A673 (cell line): Measurements from ENCODE around the gene CDH23. TPM values are rescaled to one million over a fixed set of nuclear protein-coding genes. Genes with fewer than 3 reads are reported as not detected.
A peak's percentile ranks its signal among the peaks of the same experiment; 100 is the strongest.

Source experiments
- BruUV-seq: library from RNA; stranded (reverse); fragments of 400-500 nt; replicated peaks from 2 replicates; lab custom pipeline; 2021; lab: Mats Ljungman, UMichigan
- CTCF ChIA-PET: fragments of 300-600 bp; sonication (Branson Sonifier 250); formaldehyde crosslinking; loops from one replicate; lab custom pipeline; 2022; ENCODE audit warnings: antibody characterized with exemption; lab: Charles Lee
- POLR2A ChIA-PET: fragments of 300-600 bp; sonication (Branson Sonifier 250); formaldehyde crosslinking; loops from one replicate; lab custom pipeline; 2022; ENCODE audit warnings: antibody characterized with exemption; ENCODE audit not compliant: low non-redundant PET; lab: Charles Lee
- DNase-seq: peaks from one replicate; pipeline ENCODE4 v3.0.0-alpha.2; 2015; ENCODE audit warnings: low spot score
- H3K27ac ChIP-seq: fragments of 200-600 bp; sonication (generic); 2 replicates; pipeline ENCODE4 v1.5.1; 2016; ENCODE audit warnings: mixed run types, low read depth, mild to moderate bottlenecking, mixed read lengths, antibody characterized with exemption, low read length; ENCODE audit not compliant: poor library complexity, severe bottlenecking
- H3K27me3 ChIP-seq: fragments of 200-600 bp; sonication (generic); replicated peaks from 2 replicates; pipeline ENCODE4 v1.6.1; 2017; ENCODE audit warnings: mixed run types, low read depth, mild to moderate bottlenecking, mixed read lengths, antibody characterized with exemption, low read length; ENCODE audit not compliant: insufficient read depth, poor library complexity
- H3K36me3 ChIP-seq: fragments of 200-600 bp; sonication (generic); 2 replicates; pipeline ENCODE4 v1.6.1; 2016; ENCODE audit warnings: mixed run types, mild to moderate bottlenecking, mixed read lengths, antibody characterized with exemption, low read length; ENCODE audit not compliant: insufficient read depth, poor library complexity, severe bottlenecking
- H3K4me1 ChIP-seq: fragments of 200-600 bp; sonication (generic); 2 replicates; pipeline ENCODE4 v1.6.1; 2017; ENCODE audit warnings: mixed run types, mild to moderate bottlenecking, mixed read lengths, antibody characterized with exemption, low read length; ENCODE audit not compliant: insufficient read depth, poor library complexity, severe bottlenecking
- H3K4me3 ChIP-seq: fragments of 200-600 bp; sonication (generic); 2 replicates; pipeline ENCODE4 v1.5.1; 2016; ENCODE audit warnings: low read depth, mixed run types, mild to moderate bottlenecking, mixed read lengths, low read length; ENCODE audit not compliant: poor library complexity, severe bottlenecking
- H3K9me3 ChIP-seq: fragments of 200-600 bp; sonication (generic); 2 replicates; pipeline ENCODE4 v1.6.1; 2016; ENCODE audit warnings: mixed run types, low read depth, mild to moderate bottlenecking, mixed read lengths, antibody characterized with exemption, low read length; ENCODE audit not compliant: poor library complexity, severe bottlenecking
- EZH2 ChIP-seq: fragments of 200-600 bp; sonication (generic); IDR thresholded peaks from 2 replicates; pipeline ENCODE4 v1.6.1; 2017; ENCODE audit warnings: borderline replicate concordance, low read depth, mild to moderate bottlenecking, mixed read lengths, antibody characterized with exemption, low read length; ENCODE audit not compliant: poor library complexity, severe bottlenecking
- intact Hi-C: fragments of 100-400 bp; cut with micrococcal nuclease; formaldehyde crosslinking; loops from one replicate; pipeline ENCODE4 v1.10.0; 2022; ENCODE audit not compliant: unreplicated experiment
- total RNA-seq: library from RNA; stranded (reverse); gene quantifications from 2 replicates; pipeline ENCODE4 v1.2.3, GENCODE V29; 2021
- TF ChIP-seq, protein P1 (sequence below): fragments of 300-800, 200-600 bp; sonication (generic); conservative IDR thresholded peaks from 2 replicates; pipeline ENCODE4 v1.5.1; 2017; ENCODE audit warnings: low read depth, mild to moderate bottlenecking, antibody characterized with exemption, low read length, moderate library complexity, mixed read lengths

The CDH23 gene
- total RNA-seq, 1 experiment from 2014 or later, result 49.7 TPM

- Histone ChIP-seq H3K27me3 (no peaks in the 10 kb centered on the region), H3K4me3 (no peak overlapping the region), H3K9me3 (no peaks in the 10 kb centered on the region), H3K27ac (no peak overlapping the region), H3K36me3 (no peaks in the 10 kb centered on the region), H3K4me1 (peaks cover 11% of the 10 kb centered on the region)
- DNase-seq, result no peak
- BruUV-seq, result no TSS peak
- intact Hi-C loops, result no loop called here
- no peak for TF ChIP-seq EZH2
- TF ChIP-seq, protein P1, sequence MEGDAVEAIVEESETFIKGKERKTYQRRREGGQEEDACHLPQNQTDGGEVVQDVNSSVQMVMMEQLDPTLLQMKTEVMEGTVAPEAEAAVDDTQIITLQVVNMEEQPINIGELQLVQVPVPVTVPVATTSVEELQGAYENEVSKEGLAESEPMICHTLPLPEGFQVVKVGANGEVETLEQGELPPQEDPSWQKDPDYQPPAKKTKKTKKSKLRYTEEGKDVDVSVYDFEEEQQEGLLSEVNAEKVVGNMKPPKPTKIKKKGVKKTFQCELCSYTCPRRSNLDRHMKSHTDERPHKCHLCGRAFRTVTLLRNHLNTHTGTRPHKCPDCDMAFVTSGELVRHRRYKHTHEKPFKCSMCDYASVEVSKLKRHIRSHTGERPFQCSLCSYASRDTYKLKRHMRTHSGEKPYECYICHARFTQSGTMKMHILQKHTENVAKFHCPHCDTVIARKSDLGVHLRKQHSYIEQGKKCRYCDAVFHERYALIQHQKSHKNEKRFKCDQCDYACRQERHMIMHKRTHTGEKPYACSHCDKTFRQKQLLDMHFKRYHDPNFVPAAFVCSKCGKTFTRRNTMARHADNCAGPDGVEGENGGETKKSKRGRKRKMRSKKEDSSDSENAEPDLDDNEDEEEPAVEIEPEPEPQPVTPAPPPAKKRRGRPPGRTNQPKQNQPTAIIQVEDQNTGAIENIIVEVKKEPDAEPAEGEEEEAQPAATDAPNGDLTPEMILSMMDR, result no peak
- CTCF ChIA-PET, result no interaction called here
- POLR2A ChIA-PET, result no interaction called here
Observed at GRCh38 chr10:71630168-71630567, 233.4 kb downstream of the CDH23 start.

DNA sequence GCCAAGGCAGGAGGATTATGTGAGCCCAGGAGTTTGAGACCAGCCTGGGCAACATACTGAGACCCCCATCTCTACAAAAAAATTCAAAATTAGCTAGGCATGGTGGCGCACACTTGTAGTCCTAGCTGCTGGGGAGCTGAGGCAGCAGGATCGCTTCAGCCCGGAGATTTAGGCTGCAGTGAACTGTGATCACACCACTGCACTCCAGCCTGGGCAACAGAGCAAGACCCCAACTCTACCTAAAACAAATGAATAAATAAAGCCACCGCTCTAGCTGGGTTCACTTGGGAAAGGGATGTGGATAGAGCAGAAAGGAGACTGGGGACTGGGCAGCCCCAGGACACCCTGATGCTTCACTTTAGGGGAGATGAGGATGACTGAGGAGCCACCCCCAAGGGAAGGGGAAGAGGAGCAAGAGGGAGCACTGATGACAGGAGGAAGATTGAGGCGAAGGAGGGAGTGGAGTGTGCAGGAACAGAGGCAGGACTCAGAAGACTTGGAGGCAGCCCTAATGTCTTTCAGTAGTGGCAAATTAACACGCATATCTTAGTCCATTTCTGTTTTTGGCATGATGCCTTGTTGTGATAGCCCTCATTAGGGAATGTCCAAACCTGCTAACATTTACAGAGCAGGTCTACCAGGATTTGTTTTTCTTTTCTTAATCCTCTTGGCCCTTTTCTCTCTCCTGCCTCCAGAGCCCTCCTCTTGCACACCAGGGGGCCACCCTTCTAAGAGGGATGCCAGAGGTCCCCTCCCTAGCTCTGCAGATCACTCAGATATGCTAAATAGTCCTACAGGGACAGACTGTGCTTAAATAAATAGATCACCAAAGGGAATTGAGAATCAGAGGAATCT is 234.5 kb downstream of the CDH23 start:
- TF ChIP-seq, protein P1, result no peak
- no peak for TF ChIP-seq EZH2
- H3K9me3 ChIP-seq, result no peaks in the 10 kb centered on the region
- peaks cover 11% of the 10 kb centered on the region for H3K4me1 ChIP-seq
- BruUV-seq, result no TSS peak
- H3K27ac ChIP-seq, result no peak overlapping the region
- H3K27me3 ChIP-seq, result no peaks in the 10 kb centered on the region
- POLR2A ChIA-PET, result no interaction called here
- intact Hi-C loops, result no loop called here
- CTCF ChIA-PET, result no interaction called here
- DNase-seq, result peak; percentile 60
- H3K36me3 ChIP-seq, result no peaks in the 10 kb centered on the region
- no peak overlapping the region for H3K4me3 ChIP-seq

DNA sequence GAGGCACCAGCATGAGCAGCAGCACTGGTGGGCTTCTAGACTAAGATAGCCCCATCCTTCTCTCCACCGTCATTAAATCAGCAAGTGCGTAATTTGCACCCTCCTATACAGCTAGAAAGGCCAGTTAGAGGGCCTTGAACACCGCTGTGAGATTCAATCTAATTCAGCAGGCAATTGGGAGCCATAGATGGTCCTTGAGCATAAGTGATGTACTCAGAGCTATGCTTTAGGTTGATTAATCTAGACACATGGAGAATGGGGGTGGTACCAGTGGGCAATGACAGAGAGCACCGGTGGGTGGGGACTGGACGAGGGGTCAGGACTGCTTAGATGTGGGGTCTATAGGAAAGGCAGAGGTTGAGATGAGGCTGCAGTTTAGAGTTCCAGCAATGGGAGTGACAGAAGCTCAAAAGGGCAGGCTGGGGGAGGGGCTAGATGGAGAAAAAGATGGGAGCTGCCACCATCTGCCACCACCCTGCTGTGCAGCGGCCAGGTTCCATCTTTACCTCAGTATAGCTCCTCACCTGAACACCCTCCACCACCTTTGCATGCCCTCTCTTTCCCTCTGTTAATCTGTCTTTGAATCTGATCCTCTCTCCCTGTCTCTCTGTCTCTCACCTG is 235.6 kb downstream of the CDH23 start:
- no peaks in the 10 kb centered on the region for H3K27me3 ChIP-seq
- H3K27ac ChIP-seq, result no peak overlapping the region
- H3K36me3 ChIP-seq, result no peaks in the 10 kb centered on the region
- H3K4me1 ChIP-seq, result peaks cover 9% of the 10 kb centered on the region
- no peak for DNase-seq
- ChIA-PET POLR2A (no interaction called here), CTCF (interaction anchor here (1.5 kb wide), 1 partner anchor 248 kb away, joined by 3 read pairs; no protein-coding TSS in a partner anchor)
- no peak overlapping the region for H3K4me3 ChIP-seq
- TF ChIP-seq, protein P1, result no peak
- TF ChIP-seq EZH2, result no peak
- intact Hi-C loops, result no loop called here
- no TSS peak for BruUV-seq
- H3K9me3 ChIP-seq, result no peaks in the 10 kb centered on the region
